Fibroblast of upper back skin (primary cell): ENCODE data around the gene RABGAP1L.
"Not testable (repeated sequence)": the region's sequence is repeated elsewhere in the genome, so short reads cannot be mapped to it uniquely, and the experiment has no call there.

ENCODE experiments used
- DNase-seq: peaks from one replicate; pipeline ENCODE4 v3.0.0-alpha.2; 2013

The RABGAP1L gene

GRCh38 chr1:174247472-174247871 is 88.2 kb downstream of the RABGAP1L start:
- DNase-seq = no peak

- DNase-seq = no peak
Measured at GRCh38 chr1:174248041-174248440, 88.7 kb downstream of the RABGAP1L start.

GRCh38 chr1:174256386-174256785 is 97.1 kb downstream of the RABGAP1L start:
- not testable (repeated sequence) for DNase-seq

- DNase-seq = peak; percentile 33
Measured at GRCh38 chr1:174258148-174258550, 98.8 kb downstream of the RABGAP1L start.

GRCh38 chr1:174262349-174263241 is 103.3 kb downstream of the RABGAP1L start:
- peak; percentile 48 for DNase-seq

GRCh38 chr1:174265282-174265681 is 106.0 kb downstream of the RABGAP1L start:
- DNase-seq = no peak

GRCh38 chr1:174266476-174266875 is 107.2 kb downstream of the RABGAP1L start:
- DNase-seq = no peak

GRCh38 chr1:174266991-174267612 is 107.8 kb downstream of the RABGAP1L start:
- no peak for DNase-seq

GRCh38 chr1:174269989-174270651 is 110.8 kb downstream of the RABGAP1L start:
- no peak for DNase-seq

- DNase-seq = no peak
Measured at GRCh38 chr1:174273190-174273589, 113.9 kb downstream of the RABGAP1L start.

GRCh38 chr1:174273776-174274175 is 114.5 kb downstream of the RABGAP1L start:
- no peak for DNase-seq

- DNase-seq = no peak
Measured at GRCh38 chr1:174274452-174274851, 115.1 kb downstream of the RABGAP1L start.

- no peak for DNase-seq
Measured at GRCh38 chr1:174274884-174275283, 115.6 kb downstream of the RABGAP1L start.

GRCh38 chr1:174276087-174276486 is 116.8 kb downstream of the RABGAP1L start:
- DNase-seq = no peak

- DNase-seq = no peak
Measured at GRCh38 chr1:174284052-174284451, 124.7 kb downstream of the RABGAP1L start.

GRCh38 chr1:174286042-174286441 is 126.7 kb downstream of the RABGAP1L start:
- DNase-seq = no peak

GRCh38 chr1:174289644-174290310 is 130.5 kb downstream of the RABGAP1L start:
- no peak for DNase-seq

GRCh38 chr1:174291059-174291458 is 131.7 kb downstream of the RABGAP1L start:
- no peak for DNase-seq

GRCh38 chr1:174296309-174296708 is 137.0 kb downstream of the RABGAP1L start:
- no peak for DNase-seq

GRCh38 chr1:174297351-174297750 is 138.0 kb downstream of the RABGAP1L start:
- DNase-seq = no peak

GRCh38 chr1:174301295-174302077 is 142.2 kb downstream of the RABGAP1L start:
- DNase-seq = no peak

- peak; percentile 1 for DNase-seq
Measured at GRCh38 chr1:174308604-174309003, 149.3 kb downstream of the RABGAP1L start.
